GM12878 (cell line): ENCODE results near the gene EFHC1.

Experiments used
- CTCF ChIP-seq, 3 experiments: IDR thresholded peaks in 2 of 3; conservative IDR thresholded peaks in 1 of 3; 2 replicates each; pipeline ENCODE4 v1.5.1; 2011; ENCODE audit warnings: low read depth in 3 of 3, low read length in 3 of 3, mild to moderate bottlenecking in 3 of 3, control low read depth in 2 of 3, moderate library complexity in 2 of 3, inconsistent platforms in 1 of 3, mixed read lengths in 1 of 3; ENCODE audit not compliant: control insufficient read depth in 2 of 3, insufficient read depth in 1 of 3; ENCODE audit errors: extremely low read depth in 1 of 3
- EZH2 ChIP-seq: IDR thresholded peaks from 2 replicates; pipeline ENCODE4 v1.6.1; 2012; ENCODE audit warnings: low read depth, mild to moderate bottlenecking, control low read depth, inconsistent platforms, low read length, borderline replicate concordance; ENCODE audit not compliant: control insufficient read depth
- POLR2AphosphoS2 ChIP-seq: IDR thresholded peaks from 2 replicates; pipeline ENCODE4 v1.6.1; 2011; ENCODE audit warnings: low read depth, mild to moderate bottlenecking, low read length, improper control_type of control experiment, moderate library complexity
- RB1 ChIP-seq: fragments of 450-650 bp; formaldehyde crosslinking; IDR thresholded peaks from 2 replicates; pipeline ENCODE4 v1.6.1; 2017; ENCODE audit warnings: mild to moderate bottlenecking, borderline replicate concordance
- TF ChIP-seq, protein P1 (sequence below): IDR thresholded peaks from 2 replicates; pipeline ENCODE4 v1.6.1; 2012; ENCODE audit warnings: low read depth, low read length, improper control_type of control experiment

GRCh38 chr6:52405243-52405642 lies 14.9 kb upstream of the EFHC1 start:
- no peak for TF ChIP-seq EZH2
- TF ChIP-seq, protein P1, sequence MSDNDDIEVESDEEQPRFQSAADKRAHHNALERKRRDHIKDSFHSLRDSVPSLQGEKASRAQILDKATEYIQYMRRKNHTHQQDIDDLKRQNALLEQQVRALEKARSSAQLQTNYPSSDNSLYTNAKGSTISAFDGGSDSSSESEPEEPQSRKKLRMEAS: no peak
- TF ChIP-seq RB1: no peak
- no peak for TF ChIP-seq CTCF (IDR thresholded peaks at IDR 0.05 in 2 of 3, conservative IDR thresholded peaks at IDR 0.05 in 1 of 3; ENCODE audit: control insufficient read depth in 2 of 3, extremely low read depth in 1 of 3, insufficient read depth in 1 of 3, low read depth in 3 of 3, low read length in 3 of 3)
- no peak for TF ChIP-seq POLR2AphosphoS2
